Pulmonary artery endothelial cell (primary cell): ENCODE results near the gene MAGI3. TPM values are rescaled to one million over a fixed set of nuclear protein-coding genes. Genes with fewer than 3 reads are reported as not detected.

ENCODE experiments used
- DNase-seq: peaks from one replicate; pipeline ENCODE4 v3.0.0-alpha.2; 2011; ENCODE audit warnings: low read depth, low spot score
- total RNA-seq: library from RNA; depleted of rRNA; stranded (reverse); fragments of >200 nt; gene quantifications from 2 replicates; pipeline ENCODE4 v1.2.3, GENCODE V29; 2014

The MAGI3 gene
- total RNA-seq = 11.8 and 15.1 TPM in 2 replicates

DNA sequence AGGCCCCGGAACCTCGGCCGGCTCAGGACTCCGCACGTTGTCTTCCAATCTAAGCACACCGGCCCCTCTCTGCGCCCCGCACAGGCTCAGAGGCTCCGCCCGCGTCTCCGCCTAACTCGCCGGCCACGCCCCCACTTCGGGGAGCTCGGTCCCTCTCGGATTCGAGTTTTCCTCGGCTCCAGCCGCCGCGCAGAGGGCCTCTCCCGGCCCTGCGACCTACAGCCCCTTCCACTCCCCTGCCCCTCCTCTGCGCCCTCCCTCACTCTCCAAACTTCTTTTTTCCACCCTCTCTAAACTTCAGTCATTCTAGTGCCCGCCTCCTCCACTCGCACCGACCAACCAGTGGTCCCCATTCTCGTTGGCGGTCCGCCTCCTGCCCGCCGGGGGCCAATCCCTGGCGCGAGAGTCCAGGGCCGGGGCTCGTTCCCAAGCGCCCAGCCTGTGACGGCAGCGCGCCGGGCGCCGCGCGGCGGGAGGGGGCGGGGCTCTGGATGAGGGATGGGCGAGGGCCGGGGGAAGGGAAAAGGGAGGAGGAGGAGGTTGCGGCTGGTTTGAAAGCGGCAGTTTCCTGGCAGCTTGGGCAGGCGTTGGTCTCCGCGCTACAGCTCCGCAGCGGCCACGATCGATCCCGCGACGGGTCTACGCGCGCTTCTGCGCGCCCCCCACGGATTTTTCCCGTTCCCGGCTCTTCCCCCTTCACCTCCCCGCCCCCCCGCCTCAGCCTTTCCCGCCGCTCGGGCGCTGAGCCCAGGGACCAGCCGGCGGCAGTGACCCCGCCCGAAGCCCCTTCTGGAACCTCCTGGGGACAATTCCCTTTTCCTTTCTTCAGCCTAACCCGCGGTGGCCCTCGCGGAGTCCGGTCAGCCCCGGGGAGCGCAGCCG is at the start of gene MAGI3:
Gene MAGI3, plus strand, starts transcription at position 563 of the 882 bp plus-strand sequence. CDS start 519 bp downstream, outside the sequence.
- peak; percentile 94 for DNase-seq

DNA sequence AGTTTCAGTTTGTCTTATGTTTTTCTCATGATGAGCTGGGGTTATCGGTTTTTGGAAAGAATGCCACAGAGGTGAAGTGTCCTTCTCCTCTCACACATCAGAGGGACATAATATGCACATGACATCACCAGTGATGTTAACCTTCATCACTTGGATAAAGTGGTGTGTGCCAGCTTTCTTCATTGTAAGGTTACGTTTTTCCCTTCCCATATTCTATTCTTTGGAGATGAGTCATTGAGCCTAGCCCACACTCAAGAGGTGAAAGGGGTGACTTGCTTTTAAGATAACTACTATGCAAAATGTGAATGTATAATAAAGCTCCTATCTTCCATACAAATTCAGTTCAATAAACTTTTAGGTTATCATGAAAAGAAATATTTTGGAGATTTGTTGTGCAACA is 36.7 kb upstream of the MAGI3 start:
- no peak for DNase-seq

DNA sequence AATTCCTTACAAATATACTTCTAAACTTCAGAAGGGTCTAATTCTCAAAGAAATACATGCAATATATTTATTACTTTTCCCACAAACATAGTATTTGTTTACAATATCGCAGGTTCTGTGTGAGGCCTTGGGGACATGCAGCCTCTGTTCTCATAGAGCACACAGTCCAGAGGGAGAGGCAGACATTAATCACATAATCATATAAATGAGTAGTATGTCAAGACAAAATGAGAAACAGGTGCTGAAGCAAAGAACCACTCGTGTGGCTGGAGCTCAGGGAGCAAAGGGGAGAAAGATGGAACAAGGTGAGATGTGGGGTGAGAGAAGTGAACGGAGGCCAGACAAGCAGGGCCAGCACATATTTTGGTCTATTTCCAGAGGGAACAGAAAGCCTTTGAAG is 26.4 kb upstream of the MAGI3 start:
- no peak for DNase-seq

DNA sequence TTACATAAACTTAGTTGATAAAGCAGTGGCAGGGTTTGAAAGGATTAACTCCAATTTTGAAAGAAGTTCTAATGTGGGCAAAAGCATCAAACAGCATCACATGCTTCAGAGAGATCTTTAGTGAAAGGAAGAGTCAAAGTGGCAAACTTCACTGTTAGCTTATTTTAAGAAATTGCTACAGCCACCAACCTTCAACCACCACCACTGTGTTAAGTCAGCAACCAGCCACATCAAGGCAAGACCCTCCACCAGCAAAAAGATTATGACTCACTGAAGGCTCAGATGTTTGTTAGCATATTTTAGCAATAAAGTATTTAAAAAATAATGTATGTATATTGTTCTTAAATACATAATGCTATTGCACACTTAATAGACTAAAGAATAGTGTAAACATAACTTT is 21.3 kb upstream of the MAGI3 start:
- DNase-seq = no peak

DNA sequence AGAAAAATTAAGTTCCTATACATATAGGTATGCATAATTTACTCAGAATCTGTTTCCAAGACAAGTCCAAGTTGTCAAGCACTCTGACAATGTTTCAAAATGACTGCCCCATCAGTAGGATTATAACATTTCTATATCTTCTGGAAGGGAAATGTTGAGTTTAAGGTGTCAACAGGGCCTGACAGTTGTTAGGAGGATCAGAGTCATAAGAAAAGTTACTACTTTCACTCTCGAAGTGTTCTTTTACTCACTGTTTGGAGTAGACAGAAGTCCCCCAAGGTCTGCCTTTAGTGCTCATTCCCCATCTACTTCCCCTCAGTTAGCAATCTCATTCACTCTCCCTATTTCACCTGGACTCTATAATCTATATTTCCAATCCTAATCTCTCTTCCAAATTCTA is 20.6 kb upstream of the MAGI3 start:
- DNase-seq = no peak

DNA sequence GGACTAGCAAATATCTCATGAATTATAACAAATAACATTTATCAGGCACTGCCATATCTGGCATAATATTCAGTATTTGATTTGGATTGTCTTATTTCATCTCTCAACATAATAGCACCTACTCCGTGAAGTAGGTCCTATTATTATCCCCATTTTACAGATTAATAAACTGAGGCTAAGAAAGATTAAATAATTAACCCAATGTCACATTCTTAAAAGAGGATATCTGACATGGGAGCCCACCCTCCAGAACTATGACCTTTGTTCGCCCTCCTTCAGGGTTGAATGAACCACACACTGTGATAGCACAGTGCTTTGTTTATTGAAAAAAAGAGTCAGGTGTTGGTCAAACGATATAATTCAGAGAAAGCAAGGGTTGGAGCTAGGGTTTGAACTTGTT is 19.4 kb upstream of the MAGI3 start:
- no peak for DNase-seq

DNA sequence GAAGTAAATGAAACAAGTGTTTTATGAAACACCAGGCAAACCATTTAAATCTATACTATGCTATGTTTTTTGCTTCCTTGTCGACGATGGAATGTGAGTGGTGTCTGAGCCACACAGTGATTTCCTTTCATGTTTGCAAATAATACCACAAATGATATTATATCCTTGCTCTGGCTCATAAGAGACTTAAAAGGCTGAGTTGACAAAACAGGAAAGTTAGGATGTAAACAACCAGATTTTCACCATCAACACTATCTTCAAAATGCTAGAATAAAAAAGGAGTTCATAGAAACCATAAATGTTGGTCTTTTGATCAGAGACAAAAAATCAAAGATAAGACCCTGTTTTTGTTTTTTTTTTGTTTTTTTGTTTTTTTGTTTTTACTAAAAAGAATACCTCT is 17.8 kb upstream of the MAGI3 start:
- no peak for DNase-seq

DNA sequence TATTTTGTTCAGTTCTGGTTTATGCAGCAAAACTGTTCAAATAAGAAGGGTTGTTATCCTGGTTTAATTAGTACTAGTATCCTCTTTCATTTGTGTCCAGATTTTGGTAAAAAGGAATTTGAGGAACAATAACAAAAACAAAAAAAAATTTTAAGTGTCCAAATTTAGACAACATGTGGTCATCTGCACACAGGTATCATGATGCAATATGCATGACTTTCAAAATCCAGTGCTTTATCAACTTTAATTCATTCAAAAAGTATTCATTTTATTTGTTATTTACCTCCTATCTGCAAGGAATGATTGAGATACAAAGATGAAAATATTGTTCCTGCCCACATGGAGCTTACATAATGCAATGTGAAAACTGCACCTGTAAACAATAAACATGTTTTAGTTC is 16.7 kb upstream of the MAGI3 start:
- no peak for DNase-seq

DNA sequence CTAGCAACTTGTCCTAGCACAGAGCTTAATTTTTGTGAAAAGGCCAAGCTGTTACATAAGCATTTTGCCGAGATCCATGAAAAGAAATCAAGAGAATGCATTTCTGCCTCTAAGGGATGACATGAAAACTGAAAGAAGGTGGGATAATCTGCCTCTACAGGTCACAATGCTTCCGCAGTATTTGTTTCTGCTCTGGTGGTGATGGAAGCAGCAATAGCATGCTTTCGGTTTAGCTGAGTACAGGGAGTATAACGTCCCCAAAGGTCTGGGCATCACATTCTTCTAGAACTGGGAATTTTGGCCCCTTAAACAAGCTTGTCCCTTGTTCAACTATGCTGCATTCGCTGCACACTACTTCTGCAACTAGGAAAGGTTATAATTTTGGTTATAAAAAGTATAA is 14.4 kb upstream of the MAGI3 start:
- no peak for DNase-seq

DNA sequence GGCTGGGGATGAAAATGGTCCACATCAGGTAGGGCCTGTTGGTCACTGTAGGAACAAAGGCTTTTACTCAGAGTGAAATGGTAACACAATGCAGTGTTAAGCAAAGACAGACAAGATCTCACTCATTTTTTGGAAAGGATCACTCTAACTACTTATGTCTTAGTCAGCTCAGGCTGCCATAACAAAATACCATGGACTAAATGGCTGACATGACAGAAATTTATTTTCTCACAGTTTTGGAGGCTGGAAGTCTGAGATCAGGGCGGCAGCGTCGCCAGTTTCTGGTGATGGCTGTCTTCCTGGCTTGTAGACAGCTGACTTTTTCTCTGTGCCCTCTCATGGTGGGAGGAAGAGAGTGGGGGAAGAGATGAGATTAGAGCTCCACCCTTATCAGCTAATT is 10.2 kb upstream of the MAGI3 start:
- DNase-seq = no peak

DNA sequence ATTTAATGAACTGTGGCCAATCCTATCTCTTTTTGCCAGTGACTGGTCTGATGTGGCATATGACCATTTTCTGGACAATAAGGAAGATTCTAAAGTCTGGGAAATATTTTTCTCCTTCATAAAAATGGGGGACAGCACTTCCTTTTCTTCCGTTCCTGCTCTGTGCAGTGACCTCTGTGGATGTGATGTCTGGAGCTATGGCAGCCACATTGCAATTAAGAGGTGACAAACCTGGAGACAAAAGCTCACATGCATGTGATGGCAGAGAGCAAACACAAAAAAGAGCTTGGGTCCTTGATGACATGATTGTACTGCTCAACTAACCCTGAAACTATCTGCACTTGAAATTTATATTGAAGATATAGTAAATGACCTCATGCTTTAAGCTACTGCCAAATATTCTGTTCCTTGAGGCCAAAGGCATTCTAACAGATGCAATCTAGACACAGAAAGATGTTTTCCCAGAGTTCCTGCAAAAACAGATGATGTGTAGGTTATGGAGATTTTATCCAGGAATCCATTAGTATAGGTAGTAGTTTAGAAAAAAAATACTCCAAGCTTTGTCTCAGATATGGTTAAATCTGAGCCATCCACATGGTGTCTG is 2.2 kb upstream of the MAGI3 start:
- DNase-seq = no peak

DNA sequence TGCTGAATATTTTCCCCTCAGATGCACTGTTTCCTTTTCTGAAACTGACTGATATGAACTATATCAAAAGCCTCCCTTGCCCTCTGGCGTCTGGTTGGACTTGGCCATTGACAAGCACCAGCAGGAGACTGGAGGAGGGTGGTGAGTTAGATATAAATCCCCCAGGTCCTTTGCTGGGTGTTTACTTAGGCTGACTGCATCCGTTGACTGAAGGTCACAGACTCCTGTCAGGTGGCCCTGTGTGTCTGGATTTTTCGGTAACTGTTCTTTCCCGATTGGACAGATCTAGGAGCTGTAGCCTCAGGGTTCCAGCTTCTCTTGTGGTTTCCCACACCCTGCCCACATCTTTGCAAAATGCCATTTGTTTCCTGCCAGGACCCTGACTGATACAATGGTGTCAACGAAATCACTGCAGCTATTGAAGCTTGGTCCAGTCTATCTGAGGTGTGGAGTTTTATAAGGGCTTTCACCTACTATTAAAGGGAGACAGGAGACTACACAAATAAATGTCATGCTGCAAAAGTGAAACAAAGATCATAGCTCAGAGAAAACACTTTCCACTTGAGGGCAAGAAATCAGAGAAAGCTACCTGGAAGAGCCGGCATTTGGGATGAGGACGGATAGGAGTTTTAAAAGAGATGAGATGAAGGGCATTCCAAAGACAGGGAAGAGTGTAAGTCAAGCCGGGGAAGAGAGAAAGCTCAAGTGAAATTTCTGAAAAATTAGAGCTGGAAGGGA is 1.5 kb upstream of the MAGI3 start:
- no peak for DNase-seq

DNA sequence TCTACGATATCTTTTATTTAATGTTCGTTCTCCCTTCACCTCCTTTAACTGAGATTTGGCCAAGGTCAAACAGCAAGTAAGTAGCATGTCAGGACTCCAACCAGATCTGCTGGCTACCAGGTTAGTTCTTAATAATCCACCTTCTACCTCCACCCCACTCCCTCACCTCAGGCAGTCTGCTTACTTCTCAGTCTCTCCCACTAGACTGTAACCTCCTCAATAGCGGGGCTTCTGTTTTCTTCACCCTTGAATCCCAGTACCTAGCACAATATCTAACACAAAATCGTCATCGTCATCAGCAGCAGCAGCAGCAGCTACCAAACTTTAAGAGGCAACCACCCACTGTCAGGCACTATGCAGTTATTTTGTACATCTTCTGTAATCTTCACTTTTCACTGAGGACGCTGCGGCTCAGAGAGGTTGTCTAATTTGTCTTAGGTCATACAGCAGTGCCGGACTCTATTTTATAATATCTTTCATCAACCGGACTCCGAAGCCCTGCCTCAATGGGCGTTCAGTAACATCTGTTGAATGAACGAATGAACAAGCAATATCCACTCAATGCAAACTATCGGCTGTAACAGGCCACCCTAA is 859 bp upstream of the MAGI3 start:
- DNase-seq = no peak

DNA sequence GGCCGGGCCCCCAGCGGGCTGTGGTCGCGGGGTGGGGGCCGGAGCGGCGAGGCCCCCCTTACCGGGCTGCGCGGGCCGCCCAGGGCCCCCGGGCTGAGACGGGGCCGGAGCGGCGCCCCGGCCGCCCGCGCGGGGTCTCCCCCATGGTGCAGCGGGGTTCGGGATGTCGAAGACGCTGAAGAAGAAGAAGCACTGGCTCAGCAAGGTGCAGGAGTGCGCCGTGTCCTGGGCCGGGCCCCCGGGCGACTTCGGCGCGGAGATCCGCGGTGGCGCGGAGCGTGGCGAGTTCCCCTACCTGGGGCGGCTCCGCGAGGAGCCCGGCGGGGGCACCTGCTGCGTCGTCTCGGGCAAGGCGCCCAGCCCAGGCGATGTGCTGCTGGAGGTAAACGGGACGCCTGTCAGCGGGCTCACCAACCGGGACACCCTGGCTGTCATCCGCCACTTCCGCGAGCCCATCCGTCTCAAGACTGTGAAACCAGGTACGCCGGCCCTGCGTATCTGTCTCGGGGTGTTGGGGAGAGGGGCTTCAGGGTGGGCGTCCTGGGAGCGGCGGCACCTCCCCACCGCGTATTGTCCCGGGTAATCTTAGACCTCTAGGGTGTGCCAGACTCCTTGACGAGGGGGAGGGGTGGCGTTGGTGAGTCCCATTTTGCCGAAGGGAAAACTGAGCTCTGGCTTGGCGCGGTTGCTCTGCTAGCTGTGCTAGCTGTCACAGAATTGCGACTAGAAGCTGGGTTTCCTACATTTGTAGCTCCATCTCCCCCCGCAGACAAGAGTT is 745 bp downstream of the MAGI3 start:
- no peak for DNase-seq

DNA sequence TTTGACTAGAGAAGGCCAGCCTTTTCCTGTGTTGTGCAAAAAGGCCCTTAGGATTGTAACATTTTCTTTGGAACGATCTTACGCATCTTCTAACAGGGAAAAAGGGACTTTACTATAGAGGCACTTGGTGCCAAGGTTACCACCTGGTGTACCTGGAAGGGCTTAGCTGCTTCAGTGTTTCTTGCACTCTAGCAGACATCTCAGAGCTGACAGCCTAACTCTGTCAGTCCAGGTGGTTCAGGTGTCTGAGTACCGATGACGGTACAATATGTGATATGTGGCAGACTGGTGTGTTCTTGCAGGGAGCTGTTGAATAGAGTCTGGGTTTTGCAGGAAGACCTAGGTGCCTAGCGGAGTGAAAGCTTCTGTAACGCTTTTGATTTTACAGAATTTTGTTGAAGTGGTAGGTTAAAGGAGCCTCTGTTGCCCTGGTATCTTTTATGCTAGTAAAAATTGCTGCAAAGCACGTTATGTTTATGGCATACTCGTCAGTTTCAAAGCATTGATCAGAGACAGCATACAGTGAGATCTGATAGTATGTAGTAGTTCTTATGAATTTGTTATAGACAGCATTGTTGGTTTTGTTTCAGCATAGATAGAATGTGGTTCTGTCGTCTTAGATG is 1.4 kb downstream of the MAGI3 start:
- no peak for DNase-seq

DNA sequence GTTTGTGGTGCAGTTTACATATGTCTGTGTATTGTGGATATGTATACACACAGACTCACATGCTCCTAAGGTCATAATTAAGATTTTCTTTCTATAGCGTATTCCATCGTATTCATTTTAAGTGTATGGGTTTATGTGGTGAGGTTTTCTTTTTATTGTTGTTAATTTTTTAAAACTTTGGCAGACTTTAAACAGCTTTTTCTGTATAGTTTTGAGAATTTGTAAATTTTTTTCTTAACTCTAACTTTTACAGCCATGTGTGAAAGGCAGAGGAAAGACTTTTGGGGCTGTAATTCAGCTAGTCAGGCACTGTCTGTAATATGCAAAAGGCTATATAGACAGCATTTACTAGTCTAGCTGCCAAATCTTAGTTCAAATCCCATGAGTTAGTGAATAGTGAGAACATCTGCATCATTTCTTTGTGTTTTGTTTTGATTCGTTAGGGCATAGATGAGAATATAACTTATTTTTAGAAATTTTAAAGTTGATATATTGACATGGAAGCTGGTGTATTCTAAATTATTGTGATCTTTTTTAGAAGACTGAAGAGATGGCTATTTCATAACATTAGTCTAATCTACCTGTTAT is 2.3 kb downstream of the MAGI3 start:
- DNase-seq = no peak

DNA sequence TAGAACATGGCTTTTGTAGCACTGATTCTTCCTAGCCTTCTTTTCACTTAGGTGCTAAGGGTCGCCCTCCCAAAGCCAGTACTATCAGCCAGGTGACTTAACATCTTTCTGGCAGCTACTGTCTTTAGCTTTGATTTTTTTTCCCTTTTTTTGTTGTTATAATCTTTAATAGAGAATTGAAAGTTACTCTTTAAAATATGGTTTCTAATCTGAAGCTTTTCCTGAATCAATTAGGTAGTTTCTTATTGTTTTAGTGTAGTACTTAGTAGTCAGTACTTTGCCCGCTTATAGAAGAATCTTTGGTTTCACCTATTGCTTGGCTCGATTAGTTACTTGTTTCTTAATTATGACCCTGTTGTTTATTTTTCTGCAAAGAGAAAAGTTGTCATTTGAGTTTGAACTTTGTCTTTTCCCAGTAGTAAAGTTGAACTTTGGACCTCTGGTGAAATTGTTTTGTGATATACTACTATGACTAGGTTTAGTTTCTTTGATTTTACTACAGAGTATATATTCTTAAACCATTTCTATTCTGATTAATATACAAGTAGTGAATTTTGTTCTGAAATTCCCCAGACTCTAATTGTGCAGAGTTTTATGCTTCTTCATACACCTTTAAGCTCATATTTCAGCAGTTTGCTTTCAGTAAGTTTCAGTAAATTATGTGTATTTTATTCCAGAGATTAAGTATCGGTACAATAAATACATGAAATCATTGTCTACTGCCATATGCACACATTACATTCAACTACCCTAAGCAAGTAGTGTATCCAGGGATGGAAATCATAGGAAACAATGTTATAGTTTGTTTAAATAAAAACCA is 3.9 kb downstream of the MAGI3 start:
- DNase-seq = no peak

DNA sequence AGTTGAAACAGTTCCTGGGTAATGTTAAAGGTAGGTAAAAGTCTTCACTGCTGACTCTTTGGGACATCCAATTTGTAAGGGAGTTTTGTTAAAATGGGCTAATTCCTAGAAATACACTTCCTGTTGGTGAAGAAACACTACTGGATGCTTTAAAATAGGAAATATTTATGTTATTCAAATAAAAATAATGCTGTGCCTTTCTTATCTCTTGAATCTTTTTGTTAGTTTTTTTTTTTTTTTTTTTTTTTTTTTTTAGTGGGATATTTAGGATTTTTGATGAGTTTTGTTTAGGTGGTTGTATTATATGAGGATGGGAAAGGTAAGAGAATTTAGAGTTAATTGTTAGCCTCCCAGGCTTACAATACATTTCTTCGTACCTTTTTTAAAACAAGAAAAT is 4.5 kb downstream of the MAGI3 start:
- DNase-seq = no peak

DNA sequence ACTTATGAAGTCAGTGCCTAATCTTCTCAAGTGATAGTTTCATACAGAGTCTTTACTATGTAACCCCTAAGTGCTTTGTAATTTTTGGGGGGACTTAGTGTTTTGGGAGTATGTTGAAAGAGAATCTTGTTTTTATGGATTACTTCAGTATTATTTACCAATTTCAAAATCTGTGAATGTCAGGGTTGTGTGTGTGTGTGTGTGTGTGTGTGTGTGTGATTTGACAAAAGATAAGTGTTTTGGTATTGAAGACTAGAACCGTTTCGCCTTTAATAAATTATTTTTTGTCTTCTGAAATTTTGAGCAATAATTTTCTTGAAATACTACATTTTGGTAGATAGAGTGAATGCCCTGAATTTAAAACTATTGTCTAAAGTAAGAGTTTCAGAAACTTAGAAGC is 5.8 kb downstream of the MAGI3 start:
- DNase-seq = no peak

DNA sequence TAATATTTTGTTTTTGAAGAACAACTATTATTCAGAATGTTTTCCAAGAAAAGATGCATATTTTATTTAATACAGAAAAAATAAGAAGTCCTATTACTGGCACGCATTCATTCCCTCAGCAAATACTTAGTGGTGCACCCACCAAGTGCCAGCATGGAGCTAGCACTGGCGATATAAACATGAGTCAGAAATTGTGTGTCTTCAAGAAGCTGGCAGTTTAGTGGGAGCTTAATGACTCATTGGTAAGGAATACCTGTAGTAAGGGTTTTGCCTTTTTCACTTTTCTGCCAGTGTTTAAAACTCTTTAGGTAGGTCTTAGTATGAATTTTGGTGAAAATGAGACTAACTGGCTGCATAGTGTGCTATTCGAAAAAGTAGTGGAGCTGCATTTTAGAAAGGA is 6.3 kb downstream of the MAGI3 start:
- DNase-seq = no peak
